GM20000 (cell line): ENCODE results near the gene CHD9.
A peak's percentile ranks its signal among the peaks of the same experiment; 100 is the strongest.

Source experiments
- DNase-seq: peaks from one replicate; pipeline ENCODE4 v3.0.0; 2012; ENCODE audit warnings: low spot score
- TF ChIP-seq, protein P1 (sequence below): IDR thresholded peaks from 2 replicates; pipeline ENCODE4 v1.5.1; 2012; ENCODE audit warnings: mild to moderate bottlenecking, control low read depth; ENCODE audit errors: extremely low read depth, missing control alignments

Gene CHD9, protein sequence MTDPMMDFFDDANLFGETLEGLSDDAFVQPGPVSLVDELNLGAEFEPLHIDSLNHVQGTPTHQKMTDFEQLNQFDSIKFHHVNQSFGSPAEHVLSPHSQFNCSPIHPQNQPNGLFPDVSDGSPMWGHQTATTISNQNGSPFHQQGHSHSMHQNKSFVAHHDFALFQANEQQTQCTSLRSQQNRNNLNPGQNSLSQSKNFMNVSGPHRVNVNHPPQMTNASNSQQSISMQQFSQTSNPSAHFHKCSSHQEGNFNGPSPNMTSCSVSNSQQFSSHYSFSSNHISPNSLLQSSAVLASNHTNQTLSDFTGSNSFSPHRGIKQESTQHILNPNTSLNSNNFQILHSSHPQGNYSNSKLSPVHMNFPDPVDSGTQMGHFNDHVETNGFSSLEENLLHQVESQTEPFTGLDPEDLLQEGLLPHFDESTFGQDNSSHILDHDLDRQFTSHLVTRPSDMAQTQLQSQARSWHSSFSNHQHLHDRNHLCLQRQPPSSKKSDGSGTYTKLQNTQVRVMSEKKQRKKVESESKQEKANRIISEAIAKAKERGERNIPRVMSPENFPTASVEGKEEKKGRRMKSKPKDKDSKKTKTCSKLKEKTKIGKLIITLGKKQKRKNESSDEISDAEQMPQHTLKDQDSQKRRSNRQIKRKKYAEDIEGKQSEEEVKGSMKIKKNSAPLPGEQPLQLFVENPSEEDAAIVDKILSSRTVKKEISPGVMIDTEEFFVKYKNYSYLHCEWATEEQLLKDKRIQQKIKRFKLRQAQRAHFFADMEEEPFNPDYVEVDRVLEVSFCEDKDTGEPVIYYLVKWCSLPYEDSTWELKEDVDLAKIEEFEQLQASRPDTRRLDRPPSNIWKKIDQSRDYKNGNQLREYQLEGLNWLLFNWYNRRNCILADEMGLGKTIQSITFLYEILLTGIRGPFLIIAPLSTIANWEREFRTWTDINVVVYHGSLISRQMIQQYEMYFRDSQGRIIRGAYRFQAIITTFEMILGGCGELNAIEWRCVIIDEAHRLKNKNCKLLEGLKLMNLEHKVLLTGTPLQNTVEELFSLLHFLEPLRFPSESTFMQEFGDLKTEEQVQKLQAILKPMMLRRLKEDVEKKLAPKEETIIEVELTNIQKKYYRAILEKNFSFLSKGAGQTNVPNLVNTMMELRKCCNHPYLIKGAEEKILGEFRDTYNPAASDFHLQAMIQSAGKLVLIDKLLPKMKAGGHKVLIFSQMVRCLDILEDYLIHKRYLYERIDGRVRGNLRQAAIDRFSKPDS (N-terminal part only)

DNA sequence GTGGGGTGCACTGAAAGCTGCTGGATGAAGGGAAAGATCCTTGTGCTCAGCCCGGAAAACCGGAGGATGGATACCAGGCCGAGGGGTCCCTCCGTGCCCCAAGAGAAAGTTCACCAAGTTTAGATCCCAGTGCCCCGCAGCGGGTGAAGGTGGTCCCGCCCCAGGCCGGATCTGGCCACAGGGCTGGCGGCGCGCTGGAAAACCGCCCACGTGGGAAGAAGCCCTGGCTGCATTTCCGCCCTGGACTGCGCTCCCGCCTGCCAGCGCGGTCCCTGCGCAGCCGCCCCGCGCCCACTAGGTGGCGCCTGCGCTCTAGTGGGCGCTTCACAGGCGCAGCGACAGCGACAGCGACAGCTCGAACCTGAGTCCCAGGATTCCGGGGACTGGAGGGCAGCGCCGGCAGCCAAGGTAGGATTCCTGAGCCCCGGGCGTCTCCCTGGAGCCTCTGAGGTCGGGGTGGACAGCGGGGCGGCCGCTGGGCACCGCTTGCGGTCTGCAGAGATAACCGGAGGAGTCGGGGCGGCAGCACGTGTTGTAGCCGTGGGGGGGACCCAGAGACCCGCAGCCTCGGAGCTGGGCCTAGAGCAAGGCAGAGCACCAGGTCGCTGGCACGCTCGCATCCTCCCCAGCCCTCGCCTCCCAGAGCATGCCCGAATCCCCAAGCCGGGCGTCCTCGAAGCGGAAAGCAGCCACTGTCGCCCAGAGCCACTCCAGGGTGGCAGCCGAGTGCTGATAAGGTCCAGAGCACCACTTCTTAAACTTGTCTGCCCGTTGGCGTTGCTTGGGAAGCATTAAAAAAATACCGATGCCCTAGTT, at the start of gene CHD9:
CHD9 (plus strand) TSS at position 322 of the 816 bp plus-strand sequence. CDS start 101,099 bp downstream, outside the sequence.
- TF ChIP-seq, protein P1, sequence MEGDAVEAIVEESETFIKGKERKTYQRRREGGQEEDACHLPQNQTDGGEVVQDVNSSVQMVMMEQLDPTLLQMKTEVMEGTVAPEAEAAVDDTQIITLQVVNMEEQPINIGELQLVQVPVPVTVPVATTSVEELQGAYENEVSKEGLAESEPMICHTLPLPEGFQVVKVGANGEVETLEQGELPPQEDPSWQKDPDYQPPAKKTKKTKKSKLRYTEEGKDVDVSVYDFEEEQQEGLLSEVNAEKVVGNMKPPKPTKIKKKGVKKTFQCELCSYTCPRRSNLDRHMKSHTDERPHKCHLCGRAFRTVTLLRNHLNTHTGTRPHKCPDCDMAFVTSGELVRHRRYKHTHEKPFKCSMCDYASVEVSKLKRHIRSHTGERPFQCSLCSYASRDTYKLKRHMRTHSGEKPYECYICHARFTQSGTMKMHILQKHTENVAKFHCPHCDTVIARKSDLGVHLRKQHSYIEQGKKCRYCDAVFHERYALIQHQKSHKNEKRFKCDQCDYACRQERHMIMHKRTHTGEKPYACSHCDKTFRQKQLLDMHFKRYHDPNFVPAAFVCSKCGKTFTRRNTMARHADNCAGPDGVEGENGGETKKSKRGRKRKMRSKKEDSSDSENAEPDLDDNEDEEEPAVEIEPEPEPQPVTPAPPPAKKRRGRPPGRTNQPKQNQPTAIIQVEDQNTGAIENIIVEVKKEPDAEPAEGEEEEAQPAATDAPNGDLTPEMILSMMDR: peak; percentile 98
- peak; percentile 87 for DNase-seq

DNA sequence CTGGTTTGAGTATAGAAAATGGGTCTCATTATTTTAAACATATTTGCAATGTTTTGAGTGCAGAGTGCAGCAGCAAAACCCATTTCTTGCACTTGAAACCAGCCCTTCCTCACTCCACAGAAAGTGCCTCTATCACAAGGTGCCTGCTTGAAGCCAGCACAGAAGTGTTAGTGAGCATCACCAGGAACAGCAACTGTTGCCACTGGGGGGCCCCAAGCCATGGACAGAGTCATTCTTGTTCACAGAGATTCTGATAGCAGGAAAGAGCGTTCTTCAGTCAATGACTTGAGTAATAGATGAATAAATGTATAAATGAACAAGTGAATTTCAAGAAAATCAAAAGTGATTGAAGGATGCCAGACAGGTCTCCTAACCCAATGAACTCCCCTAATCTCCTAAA, 47.7 kb upstream of the CHD9 start:
- TF ChIP-seq, protein P1: no peak
- no peak for DNase-seq

DNA sequence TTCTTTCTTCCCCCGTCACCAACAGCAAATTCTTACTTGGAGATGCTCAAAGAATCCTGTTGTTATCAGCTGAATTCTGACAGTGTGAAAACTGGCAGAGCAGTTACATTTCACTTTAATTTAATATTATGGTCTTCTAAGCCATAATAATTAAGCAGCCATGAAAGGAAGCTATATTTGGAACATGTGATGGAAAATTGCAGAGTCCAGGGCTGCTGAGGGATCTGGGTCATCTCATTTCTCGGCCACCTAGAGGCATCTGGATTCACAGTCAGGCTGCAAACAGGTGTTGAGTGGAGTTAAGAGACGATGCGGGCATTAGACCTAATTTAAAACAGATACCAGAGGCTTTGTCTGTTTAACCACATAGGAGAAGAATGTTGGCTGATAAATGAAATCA, 40.5 kb upstream of the CHD9 start:
- TF ChIP-seq, protein P1: no peak
- DNase-seq: no peak

DNA sequence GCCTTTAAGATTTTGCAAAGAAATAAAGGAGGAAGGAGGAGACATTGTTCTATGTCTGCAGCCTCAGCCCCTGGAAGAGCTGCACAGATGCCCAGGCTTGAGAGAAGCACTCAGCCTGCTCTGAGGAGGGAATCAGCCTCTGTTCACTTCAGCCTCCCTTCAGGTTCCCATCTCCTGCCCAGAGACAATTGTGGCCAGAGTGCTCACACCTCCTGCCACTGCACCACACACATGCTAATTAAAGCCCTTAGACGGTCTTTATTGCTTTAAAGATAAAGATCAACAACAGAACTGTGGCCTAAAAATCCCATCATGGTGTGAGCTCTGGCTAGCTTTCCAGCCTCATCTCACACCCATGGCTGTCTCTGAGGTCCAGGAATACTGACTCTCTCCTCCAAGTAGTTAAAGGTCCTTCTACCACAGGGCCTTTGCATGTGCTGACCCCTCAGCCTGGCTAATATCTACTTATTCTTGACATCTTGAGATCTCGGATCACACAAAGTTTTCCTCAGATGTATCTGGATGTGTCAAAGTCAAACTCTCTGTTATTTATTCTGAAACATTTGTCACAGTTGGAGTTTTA, 35.9 kb upstream of the CHD9 start:
- TF ChIP-seq, protein P1: no peak
- DNase-seq: no peak

DNA sequence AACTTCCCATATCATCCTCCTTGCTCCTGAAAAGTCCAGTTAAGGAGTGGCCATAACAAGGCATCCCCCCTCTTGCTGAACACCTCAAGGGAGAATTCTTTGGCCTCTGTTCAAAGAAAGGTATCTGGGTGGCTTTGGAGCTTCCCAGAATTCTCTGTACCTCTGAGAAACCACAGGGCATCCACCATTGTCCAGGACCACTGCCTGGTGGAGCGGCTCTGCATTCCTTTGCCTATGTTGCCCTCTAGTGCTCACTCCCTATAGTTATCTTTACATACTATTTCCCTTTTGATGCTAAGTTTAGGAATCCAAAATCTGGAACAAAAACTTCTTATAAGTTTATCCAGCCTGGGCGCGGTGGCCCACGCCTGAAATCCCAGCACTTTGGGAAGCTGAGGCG, 32.4 kb upstream of the CHD9 start:
- peak; percentile 34 for DNase-seq
- TF ChIP-seq, protein P1: peak; percentile 21

DNA sequence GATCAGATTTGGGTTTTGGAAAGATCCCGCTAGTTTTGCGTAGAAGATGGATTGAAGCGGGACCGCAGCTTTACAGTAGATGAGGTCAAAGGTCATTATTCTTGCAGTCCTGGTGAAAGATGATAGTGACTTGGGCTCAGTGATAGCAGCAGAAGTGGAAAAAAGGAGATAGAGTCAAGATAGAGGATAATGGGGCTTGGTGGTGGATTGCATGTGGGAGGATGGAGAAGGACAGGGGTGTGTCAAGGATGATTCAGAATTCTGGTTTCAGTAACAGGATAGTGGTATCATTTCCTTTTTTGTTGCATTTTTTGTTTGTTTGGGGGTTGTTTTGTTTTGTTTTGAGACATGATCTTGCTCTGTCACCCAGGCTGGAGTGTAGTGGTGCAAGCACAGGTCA, 30.7 kb upstream of the CHD9 start:
- DNase-seq: no peak
- TF ChIP-seq, protein P1: no peak
